Sigmoid colon (tissue), 4 donors: ENCODE measurements around the gene TP73.

Source experiments
- CTCF ChIP-seq, 4 experiments: fragments of 450-650 bp in 3 of 4; fragments of 200-600 bp in 1 of 4; IDR thresholded peaks; one replicate each; pipeline ENCODE4 v1.5.1; 2016 to 2019; ENCODE audit warnings: antibody characterized with exemption in 4 of 4, mild to moderate bottlenecking in 3 of 4, moderate library complexity in 2 of 4
- EP300 ChIP-seq, 4 donors: sonication (generic); formaldehyde crosslinking; IDR thresholded peaks; one replicate each; pipeline ENCODE4 v1.6.1; 2017; ENCODE audit warnings: antibody characterized with exemption in 4 of 4
- POLR2A ChIP-seq, 2 donors: fragments of 450-650 bp; IDR thresholded peaks; one replicate each; pipeline ENCODE4 v1.6.1; 2016; ENCODE audit warnings: antibody characterized with exemption in 2 of 2, mild to moderate bottlenecking in 2 of 2, moderate library complexity in 2 of 2

- TF ChIP-seq CTCF (IDR thresholded peaks at IDR 0.05) (no peak), POLR2A (IDR thresholded peaks at IDR 0.05) (no peak), EP300 (IDR thresholded peaks at IDR 0.05) (no peak)
Measured at GRCh38 chr1:3759796-3760195, 107.5 kb downstream of the TP73 start.
